HG02884 (cell line): ENCODE measurements around the gene DNAAF5.

ENCODE experiments used
- ATAC-seq: cut with Tn5 transposase; IDR thresholded peaks from one replicate; pipeline ENCODE4 v1.9.1; 2021; ENCODE audit warnings: mild to moderate bottlenecking, moderate library complexity; ENCODE audit not compliant: unreplicated experiment

The DNAAF5 gene

DNA sequence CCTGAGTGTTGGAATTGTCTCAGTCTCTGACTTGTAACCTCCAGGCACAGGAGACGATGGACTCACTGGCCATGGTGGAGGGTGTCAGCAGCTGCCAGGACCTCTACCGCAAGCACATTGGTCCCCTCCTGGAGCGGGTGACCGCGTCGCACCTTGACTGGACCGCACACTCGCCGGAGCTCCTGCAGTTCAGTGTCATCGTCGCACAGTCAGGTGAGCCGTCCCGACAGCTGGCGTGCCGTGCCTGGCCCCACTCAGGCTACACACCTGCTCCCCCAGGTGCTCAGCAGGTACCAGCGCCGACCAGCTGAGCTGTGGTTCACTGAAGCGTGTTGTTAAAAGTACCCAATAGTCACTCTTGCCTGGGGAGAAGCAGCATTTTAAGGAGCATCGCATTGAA, 37.3 kb downstream of the DNAAF5 start:
- ATAC-seq, result no peak

DNA sequence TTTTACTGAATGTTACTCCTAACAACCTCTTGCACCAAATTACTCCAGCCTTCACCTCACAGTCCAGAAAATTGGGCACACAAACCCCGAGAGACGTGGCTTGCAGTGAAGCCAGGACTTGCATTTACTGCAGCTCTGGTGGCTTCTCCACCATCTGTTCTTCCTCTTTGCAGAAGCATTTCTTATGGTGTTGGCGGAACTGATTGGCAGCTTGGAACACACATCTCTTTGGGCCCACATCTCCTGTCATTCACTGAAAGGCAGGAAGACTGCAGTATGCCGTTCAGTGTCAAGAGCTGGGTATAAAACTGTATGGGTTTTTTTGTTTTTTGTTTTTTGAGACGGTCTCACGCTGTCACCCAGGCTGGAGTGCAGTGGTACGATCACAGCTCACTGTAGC, 38.9 kb downstream of the DNAAF5 start:
- ATAC-seq, result no peak

DNA sequence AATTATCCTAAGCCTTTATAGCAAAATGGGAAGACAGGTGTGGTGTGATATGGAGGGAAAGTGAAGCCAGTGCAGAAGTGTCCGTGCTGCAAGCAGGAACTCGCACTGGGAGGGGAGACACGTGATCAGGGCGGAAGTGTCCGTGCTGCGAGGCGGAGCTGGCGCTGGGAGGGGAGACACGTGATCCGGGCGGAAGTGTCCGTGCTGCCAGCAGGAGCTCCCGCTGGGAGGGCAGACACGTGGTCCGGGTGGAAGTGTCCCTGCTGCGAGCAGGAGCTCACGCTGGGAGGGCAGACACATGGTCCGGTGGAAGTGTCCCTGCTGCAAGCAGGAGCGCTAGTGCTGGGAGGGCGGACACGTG, 41.1 kb downstream of the DNAAF5 start:
- no peak for ATAC-seq

DNA sequence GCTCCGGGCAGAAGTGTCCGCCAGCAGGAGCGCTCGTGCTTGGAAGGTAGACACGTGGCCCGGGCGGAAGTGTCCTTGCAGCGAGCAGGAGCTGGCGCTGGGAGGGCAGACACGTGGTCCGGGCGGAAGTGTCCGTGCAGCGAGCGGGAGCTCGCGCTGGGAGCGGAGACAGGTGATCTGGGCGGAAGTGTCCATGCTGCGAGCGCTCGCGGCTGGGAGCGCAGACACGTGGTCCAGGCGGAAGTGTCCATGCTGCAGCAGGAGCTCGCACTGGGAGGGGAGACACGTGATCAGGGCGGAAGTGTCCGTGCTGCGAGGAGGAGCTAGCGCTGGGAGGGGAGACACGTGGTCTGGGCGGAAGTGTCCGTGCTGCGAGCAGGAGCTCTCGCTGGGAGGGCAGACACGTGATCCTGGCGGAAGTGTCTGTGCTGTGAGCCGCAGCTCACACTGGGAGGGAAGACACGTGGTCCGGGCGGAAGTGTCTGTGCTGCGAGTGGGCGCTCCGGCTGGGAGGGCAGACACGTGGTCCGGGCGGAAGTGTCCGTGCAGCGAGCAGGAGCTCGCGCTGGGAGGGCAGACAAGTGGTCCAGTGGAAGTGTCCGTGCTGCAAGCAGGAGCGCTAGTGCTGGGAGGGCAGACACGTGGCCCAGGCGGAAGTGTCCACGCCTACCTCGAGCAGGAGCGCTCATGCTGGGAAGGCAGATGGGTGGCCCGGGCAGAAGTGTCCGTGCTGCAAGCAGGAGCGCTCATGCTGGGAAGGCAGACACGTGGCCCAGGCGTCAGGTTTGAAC, 41.6 kb downstream of the DNAAF5 start:
- no peak for ATAC-seq

DNA sequence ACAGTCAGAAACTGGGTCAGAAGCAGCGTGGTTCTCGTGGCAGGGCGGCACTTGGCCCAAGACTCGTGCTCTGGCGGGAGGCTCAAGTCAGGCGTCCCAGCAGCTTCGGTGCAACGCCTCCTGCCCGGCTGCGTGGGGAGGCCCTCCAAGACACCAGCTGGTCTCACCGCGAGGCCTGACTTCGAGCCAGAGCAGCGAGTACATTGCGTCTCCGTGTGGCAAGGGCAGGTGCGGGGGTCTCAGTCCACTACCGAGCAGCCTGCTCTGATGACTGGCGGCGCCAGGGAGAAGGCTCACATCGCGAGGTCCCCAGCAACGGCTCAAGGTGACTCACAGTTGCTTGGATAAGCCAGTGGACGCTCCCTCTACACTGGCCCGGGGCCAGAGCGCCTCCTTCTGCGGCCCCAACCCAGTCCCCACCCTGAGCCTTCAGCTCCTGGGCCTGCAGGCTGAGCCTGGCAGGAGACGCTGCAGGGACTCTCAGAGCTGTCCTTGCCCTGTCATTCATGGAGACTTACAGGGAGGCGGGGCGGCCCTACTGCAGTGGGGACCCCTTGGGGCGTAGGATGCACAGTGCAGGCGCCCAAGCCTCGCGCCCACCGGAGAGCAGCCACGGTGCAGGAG, 42.5 kb downstream of the DNAAF5 start:
- no peak for ATAC-seq

DNA sequence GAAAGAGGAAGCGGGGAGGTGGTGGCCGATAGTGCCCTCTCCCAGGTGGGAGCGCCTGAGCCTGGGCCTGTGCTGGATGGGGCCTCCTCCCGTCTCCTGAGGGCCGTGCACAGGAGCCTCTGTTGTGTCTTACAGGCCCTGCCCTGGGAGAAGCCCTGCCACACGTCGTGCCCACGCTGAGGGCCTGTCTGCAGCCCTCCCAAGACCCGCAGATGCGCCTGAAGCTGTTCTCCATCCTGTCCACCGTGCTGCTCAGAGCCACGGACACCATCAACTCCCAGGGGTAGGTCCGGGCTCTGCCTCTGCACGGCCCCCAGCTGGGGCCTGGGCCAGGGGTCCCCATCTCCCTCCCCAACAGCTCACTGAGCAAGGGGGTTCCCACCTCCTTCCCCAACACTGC, 43.8 kb downstream of the DNAAF5 start:
- no peak for ATAC-seq

DNA sequence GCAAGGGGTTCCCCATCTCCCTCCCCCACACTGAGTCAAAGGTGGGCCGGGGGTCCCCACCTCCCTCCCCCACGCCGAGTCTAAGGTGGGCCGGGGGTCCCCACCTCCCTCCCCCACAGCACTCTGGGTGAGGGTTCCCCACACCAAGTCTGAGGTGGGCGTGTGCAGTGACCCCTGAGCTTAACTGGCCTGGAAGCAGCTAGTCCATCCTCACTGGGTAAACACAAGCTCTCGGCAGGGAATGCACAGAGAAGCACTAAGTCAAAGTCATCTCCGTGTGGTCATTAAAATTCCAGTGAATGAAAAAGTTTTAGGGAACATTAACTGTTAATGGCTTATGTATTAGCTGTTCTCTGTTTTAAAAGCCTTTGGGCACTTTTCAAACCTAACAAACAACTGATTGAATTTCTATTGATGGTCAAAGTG, 44.3 kb downstream of the DNAAF5 start:
- ATAC-seq, result no peak

DNA sequence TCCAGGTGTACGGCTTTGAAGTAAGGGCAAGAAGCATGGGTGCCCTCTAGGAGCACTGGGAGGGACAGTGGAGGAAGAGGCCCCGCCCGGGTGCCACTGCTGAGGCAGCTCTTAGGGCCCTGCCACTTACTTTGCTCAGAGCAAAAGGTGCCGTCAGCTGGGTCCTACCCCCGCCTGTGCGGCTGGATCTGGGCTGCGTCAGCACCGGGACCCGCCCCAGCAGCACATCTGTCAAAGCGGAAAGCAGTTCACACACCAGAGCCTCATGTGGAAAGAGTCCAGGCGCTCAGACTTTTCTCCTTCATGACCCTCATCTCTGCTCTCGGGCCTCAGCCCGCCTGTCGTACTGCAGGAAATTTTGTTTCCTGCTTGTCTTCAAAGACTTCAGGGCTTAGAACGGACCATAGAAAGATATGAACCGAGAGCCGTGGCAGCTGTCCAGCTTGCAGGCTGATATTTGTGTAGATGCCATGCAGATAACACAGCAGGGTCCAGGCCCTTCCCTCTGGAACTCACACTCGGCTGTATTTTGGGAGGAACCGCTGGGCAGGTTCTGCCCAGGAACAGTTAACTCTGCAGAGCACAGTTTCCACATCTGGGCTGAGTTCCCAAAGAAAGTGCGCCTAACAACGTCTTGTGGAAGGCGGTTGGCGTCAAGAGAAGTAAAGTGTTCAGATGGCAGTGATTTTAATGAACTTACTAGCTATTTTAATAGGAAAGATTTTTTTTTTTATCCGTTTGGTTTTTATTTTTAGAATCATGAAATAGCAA, 44.9 kb downstream of the DNAAF5 start:
- ATAC-seq, result no peak

DNA sequence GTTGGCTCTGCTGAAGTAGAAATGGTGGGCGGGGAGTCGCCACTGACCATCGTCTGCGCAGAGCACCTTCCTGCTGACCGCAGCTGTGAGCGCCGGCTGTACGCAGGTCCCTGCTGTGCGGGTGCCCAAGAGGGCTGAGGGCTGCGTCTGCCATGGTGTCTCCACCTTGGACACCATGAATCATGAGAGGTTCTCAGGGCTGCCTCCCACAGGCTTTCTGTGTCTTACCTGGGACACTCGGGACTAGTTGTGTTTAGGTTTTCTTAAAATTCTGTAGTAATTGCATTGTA, 45.5 kb downstream of the DNAAF5 start:
- ATAC-seq, result no peak

DNA sequence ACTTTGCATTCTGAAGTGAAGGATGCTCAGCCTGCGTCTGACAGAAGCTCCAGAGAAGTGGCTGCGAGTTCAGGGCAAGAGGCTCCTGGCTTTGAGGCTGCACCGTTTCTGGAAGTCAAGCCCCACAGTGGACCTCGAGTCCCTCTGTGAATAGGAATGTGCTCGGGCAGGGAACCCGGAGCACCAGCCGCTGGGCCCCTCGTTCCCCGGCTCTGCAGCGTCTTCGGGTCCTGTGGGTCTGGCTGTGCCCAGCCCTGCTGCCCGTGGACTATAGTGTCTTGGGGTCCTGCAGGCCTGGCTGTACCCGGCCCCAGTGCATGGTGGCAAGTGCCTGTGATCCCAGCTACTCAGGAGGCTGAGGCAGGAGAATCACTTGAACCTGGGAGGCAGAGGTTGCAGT, 45.9 kb downstream of the DNAAF5 start:
- no peak for ATAC-seq

DNA sequence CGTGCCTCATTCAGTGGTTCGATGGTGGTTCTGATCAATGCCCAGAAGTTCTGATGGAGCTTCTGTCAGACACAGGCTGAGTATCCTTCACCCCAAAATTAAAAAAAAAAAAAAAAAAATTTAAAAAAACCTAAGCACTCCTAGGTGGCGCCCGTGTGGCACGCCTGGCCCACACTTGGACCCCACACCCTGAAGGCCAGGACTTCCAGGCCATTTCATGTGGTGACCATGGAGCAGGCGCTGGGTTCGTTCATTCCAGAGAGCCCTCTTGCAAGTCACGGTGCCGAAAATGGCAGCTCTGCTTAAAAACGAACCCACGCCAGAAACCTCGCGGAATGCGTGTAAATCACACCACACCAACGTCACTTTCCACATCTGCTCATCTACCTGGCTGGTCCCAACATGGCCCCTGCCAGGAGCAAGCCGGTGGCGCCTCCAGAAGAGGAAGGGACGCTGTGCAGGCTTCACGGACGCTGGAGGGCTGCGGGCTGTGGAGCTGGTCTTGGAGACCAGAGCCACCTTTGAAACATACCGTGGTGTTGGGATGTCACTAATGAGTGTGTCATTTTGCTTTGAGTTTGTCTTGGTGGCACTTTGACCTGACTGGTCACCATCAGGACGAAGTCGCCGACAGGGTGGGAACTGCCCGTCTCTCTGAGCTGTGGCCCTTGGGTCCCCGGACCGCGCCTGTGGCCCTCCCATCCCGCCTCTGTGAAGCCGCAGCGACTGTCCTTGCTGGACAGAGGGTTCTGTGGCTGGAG, 46.5 kb downstream of the DNAAF5 start:
- ATAC-seq, result no peak

DNA sequence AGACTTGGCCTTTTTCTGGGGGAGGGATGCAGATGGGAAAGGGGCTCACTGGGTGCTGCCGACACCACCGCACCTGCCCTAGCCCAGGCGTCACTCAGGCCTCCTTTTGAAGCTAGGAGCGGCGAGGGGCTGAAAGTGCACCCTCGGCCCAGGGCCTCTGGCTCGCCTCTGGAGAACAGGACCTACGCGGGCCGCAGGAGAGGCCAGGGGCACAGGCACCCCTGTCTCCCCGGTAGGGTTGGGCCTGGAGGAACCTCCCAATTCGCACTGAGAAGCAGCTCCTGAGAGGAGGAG, 47.1 kb downstream of the DNAAF5 start:
- ATAC-seq, result no peak

DNA sequence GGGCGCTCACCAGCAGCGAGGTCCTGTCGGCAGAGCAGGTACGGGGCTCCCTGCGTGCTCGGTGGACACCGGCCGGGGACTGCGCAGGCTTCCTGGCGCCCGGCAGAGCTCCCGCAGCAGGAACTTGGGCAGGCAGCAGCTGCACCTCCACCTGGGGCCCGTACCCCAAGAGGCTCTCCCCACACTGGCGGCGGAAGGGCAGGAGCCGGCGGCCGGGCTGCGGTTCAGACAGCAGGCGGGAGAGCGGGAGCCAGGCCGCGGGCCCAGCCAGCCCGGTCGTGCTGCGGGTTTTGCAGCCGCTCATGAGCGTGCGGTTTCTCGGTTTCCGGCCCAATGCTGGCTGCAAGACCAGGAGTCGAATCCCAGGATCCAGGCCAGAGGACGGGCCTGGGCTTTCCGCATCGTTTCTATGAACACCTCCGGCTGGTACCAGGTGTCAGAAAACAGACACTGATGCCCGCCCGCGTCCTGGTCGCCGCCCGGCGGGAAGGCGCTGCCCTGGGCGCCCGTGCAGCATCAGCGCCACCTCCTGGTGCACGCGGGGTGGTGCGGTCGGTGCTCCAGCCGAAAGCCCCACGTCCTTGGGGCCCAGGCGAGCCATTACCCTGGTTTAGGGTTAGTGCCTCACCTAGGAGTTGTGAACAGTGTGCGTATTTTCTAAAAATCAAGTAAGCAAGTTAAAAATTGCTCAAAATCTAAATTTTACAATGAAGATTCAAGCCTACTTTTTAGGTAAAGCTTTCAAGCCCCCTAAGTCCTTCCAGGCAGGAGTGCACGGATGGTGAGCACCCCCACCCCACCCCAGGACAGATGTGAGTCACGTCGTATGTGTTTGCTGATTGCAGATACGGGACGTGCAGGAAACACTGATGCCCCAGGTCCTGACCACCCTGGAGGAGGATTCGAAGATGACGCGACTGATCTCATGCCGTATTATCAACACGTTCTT, 47.9 kb downstream of the DNAAF5 start:
- ATAC-seq, result no peak

DNA sequence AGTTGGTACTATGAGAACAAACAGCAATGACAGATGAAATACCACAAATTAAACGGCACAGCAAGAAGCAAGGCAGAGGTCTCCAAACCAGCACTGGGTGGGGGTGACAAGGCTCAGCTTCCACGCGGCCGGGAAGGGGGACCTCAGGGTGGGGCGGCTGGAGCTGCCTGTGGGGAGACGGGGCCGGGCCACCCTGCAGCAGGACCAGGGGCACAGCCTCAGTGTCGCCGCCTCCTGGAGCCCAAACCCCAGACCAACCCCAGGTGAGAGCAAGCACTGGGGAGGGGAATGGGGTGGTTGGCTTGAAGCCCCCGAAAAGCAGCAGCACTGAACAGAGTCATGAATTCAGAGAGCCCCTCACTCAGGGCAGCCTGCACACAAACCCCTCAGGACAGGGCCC, 49.9 kb downstream of the DNAAF5 start:
- ATAC-seq, result no peak

DNA sequence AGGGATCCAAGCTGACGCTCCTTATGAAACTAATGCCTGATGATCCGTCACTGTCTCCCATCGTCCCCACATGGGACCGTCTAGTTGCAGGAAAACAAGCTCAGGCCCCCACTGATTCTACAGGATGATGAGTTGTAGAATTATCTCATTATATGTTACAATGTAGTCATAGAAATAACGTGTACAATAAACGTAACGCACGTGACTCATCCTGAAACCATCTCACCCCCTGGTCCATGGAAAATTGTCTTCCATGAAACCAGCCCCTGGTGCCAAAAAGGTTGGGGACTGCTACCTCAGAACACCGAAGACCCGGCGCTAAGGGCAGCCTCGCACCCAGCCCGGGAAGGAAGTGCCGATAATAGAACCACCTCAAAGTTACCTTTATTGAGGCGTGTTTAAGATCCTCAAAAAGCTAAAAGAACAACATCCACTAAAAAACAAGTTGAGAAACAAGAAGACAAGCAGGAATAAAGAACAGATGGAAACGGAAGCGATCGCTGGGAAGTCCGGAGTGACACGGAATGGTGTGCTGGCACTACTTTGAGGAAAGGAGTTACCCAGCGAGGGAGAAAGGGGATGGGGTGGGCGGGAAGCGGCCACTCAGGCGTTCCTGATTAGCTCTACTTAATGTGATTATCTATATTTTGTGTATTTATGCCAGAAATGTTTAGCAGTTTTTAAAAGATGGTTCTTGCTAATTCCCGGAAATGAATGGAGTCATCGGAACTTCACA, 50.7 kb downstream of the DNAAF5 start:
- no peak for ATAC-seq

DNA sequence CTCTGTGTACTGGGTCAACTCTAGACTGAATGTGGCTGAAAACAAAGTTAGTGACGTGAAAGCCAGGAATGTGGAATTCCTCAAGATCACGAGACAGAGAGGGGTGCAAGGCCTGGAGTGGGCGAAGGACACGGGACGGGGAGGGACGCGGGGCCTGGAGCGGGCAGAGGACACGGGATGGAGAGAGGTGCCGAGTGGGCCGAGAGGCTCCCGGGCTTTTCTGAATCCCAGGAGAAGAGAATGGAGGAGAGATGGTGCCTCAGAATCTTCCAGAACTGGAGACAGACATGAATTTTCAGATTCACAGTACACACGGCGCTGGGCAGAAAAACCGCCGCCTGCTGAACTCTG, 51.2 kb downstream of the DNAAF5 start:
- ATAC-seq, result no peak

DNA sequence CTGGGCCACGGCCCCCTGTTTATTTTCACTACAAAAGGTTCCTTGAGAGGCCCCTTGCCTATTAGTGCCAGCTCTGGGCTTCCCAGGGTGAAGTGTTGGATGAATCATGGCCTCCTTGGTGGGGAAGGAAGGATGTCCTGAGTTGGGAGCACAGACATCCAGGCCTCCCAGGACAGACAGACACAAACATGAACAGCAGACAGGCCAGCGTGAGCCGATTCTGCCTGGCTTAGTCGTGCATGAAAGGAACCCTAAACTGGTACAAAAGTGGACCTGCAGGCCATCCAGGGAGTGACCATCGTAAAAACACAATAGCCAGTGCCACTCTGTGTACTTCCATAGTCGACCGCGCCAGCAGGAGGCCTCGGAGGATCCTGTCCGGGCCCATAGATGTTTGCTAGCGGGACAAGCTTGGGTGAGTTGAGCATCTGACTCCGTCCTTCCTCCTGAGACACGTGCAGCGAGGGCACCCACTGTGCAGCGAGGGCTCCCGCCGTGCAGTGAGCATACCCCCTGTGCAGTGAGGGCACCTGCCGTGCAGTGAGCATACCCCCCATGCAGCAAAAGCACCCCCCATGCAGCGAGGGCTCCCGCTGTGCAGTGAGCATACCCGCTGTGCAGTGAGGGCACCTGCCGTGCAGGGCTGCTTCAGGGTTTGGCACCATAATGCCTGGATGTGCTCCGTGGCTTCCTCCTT, 51.9 kb downstream of the DNAAF5 start:
- no peak for ATAC-seq

DNA sequence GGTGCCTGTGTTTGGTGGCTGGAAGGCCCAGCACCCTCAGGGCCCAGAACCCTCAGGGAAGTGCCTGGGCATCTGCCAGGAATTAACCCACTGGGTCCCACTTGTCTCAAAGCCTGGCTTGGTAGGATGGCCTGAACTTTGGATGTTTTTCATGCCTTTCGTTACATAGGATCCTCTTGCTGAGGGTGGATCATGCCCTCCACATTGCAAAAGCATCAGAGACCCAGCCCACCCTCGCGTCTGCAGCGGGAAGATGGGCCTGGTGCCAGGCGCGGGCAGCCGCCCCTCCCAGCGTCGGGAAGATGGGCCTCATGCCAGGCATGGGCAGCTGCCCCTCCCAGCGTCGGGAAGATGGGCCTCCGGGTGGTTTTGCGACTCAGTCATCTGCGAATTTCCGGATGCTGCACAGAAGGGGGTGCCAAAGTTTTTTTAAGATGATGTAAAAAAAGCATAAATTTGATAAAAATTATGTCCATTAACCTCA, 52.5 kb downstream of the DNAAF5 start:
- ATAC-seq, result no peak

DNA sequence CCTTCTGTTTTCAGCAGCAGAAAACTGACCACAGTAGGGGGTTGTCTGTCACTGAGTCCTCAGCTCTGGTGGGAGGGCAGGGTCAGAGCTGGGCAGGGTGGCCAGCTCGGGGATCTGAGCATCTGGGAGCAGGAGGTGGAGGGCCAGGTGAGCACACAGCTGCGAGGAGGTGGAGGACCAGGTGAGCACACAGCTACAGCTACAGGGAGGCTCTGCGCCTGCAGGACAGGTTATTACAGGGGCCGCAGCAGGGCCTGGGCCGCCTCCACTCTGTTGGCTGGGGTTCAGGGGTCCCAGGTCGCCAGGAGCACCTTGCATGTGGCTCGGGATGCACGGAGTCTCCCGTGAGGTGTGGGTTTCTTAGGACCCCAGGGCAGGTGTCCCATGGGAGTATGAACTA, 53.0 kb downstream of the DNAAF5 start:
- ATAC-seq, result no peak
